Iris pigment epithelial cell (primary cell): ENCODE data around the gene GJA5.

Experiments used
- DNase-seq: peaks from one replicate; pipeline ENCODE4 v3.0.0-alpha.2; 2011; ENCODE audit warnings: low read depth

The GJA5 gene

GRCh38 chr1:147729315-147729714 is 31.1 kb downstream of the GJA5 start:
- DNase-seq: no peak

- DNase-seq: no peak
Observed at GRCh38 chr1:147726168-147726567, 34.2 kb downstream of the GJA5 start.

- DNase-seq: no peak
Observed at GRCh38 chr1:147725685-147726084, 34.7 kb downstream of the GJA5 start.

GRCh38 chr1:147723691-147724323 is 36.6 kb downstream of the GJA5 start:
- no peak for DNase-seq

- no peak for DNase-seq
Observed at GRCh38 chr1:147722124-147722523, 38.3 kb downstream of the GJA5 start.

- DNase-seq: no peak
Observed at GRCh38 chr1:147721716-147722115, 38.7 kb downstream of the GJA5 start.

- DNase-seq: no peak
Observed at GRCh38 chr1:147720557-147720956, 39.8 kb downstream of the GJA5 start.

GRCh38 chr1:147719711-147720225 is 40.6 kb downstream of the GJA5 start:
- no peak for DNase-seq

GRCh38 chr1:147719029-147719698 is 41.2 kb downstream of the GJA5 start:
- DNase-seq: no peak

GRCh38 chr1:147717706-147718097 is 42.7 kb downstream of the GJA5 start:
- DNase-seq: no peak

GRCh38 chr1:147717051-147717705 is 43.2 kb downstream of the GJA5 start:
- no peak for DNase-seq

GRCh38 chr1:147712605-147713004 is 47.8 kb downstream of the GJA5 start:
- no peak for DNase-seq
